Nephron (organoid): ENCODE results near the gene ANO2.

ENCODE experiments used
- H3K27ac Mint-ChIP-seq, 3 experiments: 2 replicates each; pipeline ENCODE4 v1.8.0; 2020; ENCODE audit warnings: mixed read lengths in 3 of 3, mild to moderate bottlenecking in 2 of 3, moderate library complexity in 1 of 3
- H3K27me3 Mint-ChIP-seq: 2 replicates; pipeline ENCODE4 v1.8.0; 2021; ENCODE audit warnings: low read depth, mild to moderate bottlenecking, moderate library complexity, mixed read lengths
- H3K36me3 Mint-ChIP-seq: 2 replicates; pipeline ENCODE4 v1.8.0; 2020; ENCODE audit warnings: low read depth, mixed read lengths
- H3K4me1 Mint-ChIP-seq: 2 replicates; pipeline ENCODE4 v1.8.0; 2020; ENCODE audit warnings: mixed read lengths
- H3K4me3 Mint-ChIP-seq, 3 experiments: 2 replicates each; pipeline ENCODE4 v1.8.0; 2020; ENCODE audit warnings: mild to moderate bottlenecking in 3 of 3, mixed read lengths in 3 of 3, moderate library complexity in 2 of 3
- H3K9me3 Mint-ChIP-seq: 2 replicates; pipeline ENCODE4 v1.8.0; 2020; ENCODE audit warnings: mixed read lengths
- CTCF ChIP-seq, 3 experiments: fragments of 200-600 bp; sonication (generic); IDR thresholded peaks; one replicate each; pipeline ENCODE4 v1.5.0; 2021; ENCODE audit warnings: antibody characterized with exemption in 3 of 3; ENCODE audit not compliant: unreplicated experiment in 3 of 3

ANO2 gene

GRCh38 chr12:5723711-5724252, 221.3 kb downstream of the ANO2 start:
- H3K27ac Mint-ChIP-seq: no peak overlapping the region
- no peak for TF ChIP-seq CTCF (IDR thresholded peaks at IDR 0.05; ENCODE audit: unreplicated experiment in 3 of 3)
- H3K4me1 Mint-ChIP-seq: peaks cover 9% of the 10 kb centered on the region
- H3K27me3 Mint-ChIP-seq: peaks cover 8% of the 10 kb centered on the region
- H3K36me3 Mint-ChIP-seq: no peaks in the 10 kb centered on the region
- H3K4me3 Mint-ChIP-seq: no peak overlapping the region
- no peaks in the 10 kb centered on the region for H3K9me3 Mint-ChIP-seq

DNA sequence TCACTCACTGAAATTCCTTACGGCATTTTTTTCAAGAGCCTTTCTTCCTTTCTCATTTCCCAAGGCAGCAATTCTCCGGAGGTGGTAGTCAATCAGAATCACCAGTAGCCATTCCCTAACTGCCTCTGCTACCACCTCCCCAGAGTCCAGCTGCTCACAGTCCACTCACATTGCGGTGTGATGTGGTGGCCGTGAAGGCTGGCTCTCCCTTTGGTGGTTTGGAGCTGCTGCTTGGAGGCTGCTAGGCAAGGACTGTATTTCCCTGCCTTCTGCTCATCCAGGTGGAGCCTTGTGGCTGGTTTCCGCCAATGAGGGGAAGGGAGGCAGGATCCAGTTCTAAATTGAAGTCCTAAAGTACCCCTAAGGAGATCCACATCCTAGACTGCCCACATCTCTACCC, 222.0 kb downstream of the ANO2 start:
- Mint-ChIP-seq H3K27ac (no peak overlapping the region), H3K9me3 (no peaks in the 10 kb centered on the region), H3K4me3 (no peak overlapping the region), H3K36me3 (no peaks in the 10 kb centered on the region), H3K27me3 (peaks cover 8% of the 10 kb centered on the region), H3K4me1 (peaks cover 9% of the 10 kb centered on the region)
- TF ChIP-seq CTCF (IDR thresholded peaks at IDR 0.05; ENCODE audit: unreplicated experiment in 3 of 3): no peak

GRCh38 chr12:5720381-5721005, 224.6 kb downstream of the ANO2 start:
- no peak overlapping the region for H3K4me3 Mint-ChIP-seq
- TF ChIP-seq CTCF (IDR thresholded peaks at IDR 0.05; ENCODE audit: unreplicated experiment in 3 of 3): no peak

GRCh38 chr12:5718680-5719079, 226.4 kb downstream of the ANO2 start:
- peak overlapping the region in 1 of 3 experiments; percentile 60 for H3K27ac Mint-ChIP-seq
- H3K27me3 Mint-ChIP-seq: peaks cover 8% of the 10 kb centered on the region
- TF ChIP-seq CTCF (IDR thresholded peaks at IDR 0.05; ENCODE audit: unreplicated experiment in 3 of 3): no peak
- no peaks in the 10 kb centered on the region for H3K9me3 Mint-ChIP-seq
- H3K4me3 Mint-ChIP-seq: no peak overlapping the region
- H3K4me1 Mint-ChIP-seq: peaks cover 17% of the 10 kb centered on the region
- no peaks in the 10 kb centered on the region for H3K36me3 Mint-ChIP-seq

More at GRCh38 chr12:5720381-5721005, 224.6 kb downstream of the ANO2 start:
- Mint-ChIP-seq H3K27ac (no peak overlapping the region), H3K36me3 (no peaks in the 10 kb centered on the region), H3K27me3 (peaks cover 8% of the 10 kb centered on the region), H3K9me3 (no peaks in the 10 kb centered on the region), H3K4me1 (peaks cover 9% of the 10 kb centered on the region)

DNA sequence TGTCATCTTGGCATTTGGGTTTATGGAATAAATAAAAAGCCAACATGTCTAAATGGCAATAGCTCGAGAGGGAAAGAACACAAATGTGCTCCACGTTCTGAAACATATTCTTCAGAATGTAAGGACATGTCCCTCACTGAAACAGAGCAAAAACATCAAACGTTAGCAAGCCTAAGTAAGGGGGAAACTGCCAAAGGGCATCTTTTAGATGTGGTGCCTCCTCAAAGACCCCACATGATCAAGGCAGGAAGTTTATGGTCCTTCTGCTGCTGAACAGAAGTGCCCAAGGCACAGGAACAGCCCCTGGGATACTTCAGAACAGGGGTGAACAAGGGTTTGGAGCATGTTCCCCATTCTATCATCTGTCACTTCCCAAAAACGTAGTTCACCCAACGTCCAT, 227.0 kb downstream of the ANO2 start:
- no peaks in the 10 kb centered on the region for H3K36me3 Mint-ChIP-seq
- H3K4me3 Mint-ChIP-seq: no peak overlapping the region
- TF ChIP-seq CTCF (IDR thresholded peaks at IDR 0.05; ENCODE audit: unreplicated experiment in 3 of 3): no peak
- H3K4me1 Mint-ChIP-seq: peaks cover 17% of the 10 kb centered on the region
- no peak overlapping the region for H3K27ac Mint-ChIP-seq
- H3K27me3 Mint-ChIP-seq: peaks cover 8% of the 10 kb centered on the region
- H3K9me3 Mint-ChIP-seq: no peaks in the 10 kb centered on the region

DNA sequence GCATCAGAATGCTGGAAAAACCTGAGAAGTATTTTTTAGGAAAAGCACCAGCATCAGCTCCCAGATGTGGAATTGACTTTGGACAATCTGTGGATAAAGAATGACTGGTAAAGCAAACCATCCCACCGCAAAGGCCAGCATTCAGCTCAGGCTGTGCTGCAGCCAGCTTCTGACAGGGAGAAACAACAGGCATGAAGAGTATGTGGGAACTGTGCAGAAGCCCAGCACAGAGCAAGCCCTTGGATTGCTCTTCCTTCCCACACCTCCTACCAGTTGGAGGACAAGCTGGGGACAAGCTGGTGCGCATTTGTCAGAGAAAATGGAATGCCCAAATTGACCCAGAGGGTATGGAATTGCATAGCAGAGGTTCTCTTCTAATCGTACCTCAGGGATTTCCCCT, 228.1 kb downstream of the ANO2 start:
- no peak overlapping the region for H3K27ac Mint-ChIP-seq
- TF ChIP-seq CTCF (IDR thresholded peaks at IDR 0.05; ENCODE audit: unreplicated experiment in 3 of 3): no peak
- no peaks in the 10 kb centered on the region for H3K9me3 Mint-ChIP-seq
- H3K27me3 Mint-ChIP-seq: peaks cover 8% of the 10 kb centered on the region
- no peak overlapping the region for H3K4me3 Mint-ChIP-seq
- no peaks in the 10 kb centered on the region for H3K36me3 Mint-ChIP-seq
- peaks cover 17% of the 10 kb centered on the region for H3K4me1 Mint-ChIP-seq
